Amygdala (tissue), 56 donors: ENCODE data around the gene BTBD6.

Experiments
- DNase-seq, 56 donors: peaks; one replicate each; lab custom pipeline; 2025; lab: John Stamatoyannopoulos, UW

The BTBD6 gene

DNA sequence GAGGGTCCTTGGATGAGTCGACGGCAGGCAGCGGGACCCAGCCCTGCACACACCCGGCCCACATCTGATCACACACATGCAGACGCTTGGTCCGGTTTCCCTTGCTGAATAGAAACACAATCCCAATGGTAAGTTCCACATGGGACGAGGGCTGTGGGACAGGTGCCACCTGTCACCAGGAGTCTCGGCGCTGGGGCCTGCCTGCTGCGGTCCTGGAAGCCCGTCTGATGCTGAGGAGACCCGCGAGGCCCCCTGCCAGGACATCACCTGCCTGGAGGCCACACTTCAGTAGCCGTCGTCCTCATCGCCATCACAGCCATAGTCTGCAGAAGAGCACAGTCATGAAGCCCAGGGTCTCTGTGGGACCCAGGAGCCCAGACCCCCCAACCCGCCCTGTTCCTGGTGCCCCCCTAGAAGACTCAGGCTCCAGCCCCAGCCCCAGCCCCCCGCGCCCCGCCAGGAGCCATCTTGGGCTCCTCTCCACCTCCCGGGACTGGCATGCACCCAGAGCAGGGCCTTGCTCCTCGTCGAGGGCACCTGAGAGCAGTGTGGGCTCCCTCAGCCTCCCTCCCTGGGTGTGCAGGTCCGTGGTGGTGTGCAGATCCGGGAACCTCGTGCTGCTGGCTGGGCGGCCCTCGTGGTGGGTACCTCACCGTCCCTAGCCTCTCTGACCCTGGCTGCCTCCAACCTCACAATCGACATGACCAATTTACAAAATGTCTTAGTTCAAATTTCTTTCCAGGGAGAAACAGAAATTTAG is 37.9 kb upstream of the BTBD6 start:
- DNase-seq: no peak

DNA sequence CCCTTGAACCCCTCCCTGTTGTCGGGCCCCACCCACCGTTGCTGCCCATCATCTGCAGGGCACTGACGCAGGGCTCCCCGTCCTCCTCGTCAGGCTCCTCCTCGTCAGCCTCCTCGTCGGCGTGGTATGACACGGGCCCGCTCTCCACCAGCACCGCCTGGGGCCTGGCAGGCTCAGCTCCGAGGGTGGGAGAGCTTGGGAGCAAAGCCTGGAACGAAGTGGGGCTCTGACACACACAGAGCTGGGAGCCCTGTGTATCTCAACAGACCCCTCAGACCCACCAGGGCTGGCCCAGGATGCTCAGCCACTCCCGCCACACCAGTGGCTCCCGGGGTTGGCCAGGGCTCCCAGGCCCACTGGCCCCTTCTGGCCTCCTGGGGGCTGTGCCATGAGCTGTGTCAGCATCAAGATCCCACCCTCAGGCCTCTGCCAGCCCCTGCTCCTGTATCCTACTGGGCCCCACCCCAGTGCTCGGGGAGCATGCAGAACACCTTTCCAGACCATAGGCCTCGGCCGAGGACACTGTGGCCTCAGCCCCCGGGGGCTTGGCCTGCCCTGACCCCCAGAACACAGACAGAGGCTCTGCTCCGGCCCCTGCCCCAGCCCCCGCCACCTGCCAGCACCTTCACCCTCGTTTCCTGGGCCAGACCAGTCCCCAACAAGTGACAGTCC is 37.1 kb upstream of the BTBD6 start:
- no peak for DNase-seq

GRCh38 chr14:105211758-105212089 is 36.6 kb upstream of the BTBD6 start:
- DNase-seq: no peak

DNA sequence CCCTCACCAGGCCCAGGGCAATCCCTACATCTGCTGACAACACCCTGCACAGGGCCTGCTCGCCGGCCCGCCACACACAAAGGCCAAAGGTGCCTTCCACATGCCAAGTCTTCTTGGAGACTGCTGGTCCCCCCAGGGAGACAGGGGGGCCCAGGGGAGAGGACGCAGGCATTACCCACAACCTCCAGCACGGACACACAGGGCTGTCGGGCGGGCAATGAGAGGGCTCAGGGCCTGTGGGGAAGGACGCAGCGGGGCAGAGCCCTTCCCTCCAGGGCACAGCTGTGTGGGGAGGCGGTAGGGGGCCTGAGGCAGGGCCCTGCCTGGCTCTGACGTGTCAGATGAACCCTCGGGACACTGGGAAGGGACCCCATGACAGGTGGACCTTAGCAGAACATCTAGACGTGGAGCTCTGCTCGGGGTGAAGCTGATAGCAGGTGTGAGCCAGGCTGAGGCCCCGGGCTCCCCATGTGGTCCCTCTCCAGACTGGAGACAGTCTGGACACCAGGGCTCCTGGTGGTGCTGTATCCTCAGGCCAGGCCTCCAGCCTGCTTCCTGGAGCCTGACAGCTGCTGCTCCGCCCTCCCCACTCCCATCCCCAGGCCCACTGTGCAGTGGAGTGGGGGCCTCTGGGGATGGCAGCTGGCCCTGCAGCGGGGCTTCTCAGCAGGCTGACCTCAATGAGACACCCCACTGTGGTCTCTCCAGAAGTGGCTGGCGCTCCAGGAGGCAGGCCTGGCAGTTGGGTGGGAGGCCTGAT is 35.6 kb upstream of the BTBD6 start:
- DNase-seq: no peak

DNA sequence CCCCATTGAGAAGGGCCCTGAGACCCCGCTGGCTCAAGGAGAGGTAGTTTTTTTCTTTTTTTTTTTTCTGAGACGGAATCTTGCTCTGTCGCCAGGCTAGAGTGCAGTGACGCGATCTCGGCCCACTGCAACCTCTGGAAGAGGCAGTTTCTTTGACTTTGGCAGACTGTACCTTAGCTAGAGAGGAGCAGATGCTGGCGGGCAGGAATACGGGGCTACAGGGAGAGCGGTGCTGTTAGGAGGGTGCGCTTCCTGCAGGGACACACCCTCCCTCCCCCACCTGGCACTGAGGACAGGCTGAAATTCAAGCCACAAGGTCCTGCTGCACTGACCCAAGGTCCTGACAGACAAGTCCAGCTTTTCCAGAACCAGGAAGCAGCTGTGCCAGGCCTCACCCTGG is 35.0 kb upstream of the BTBD6 start:
- no peak for DNase-seq

DNA sequence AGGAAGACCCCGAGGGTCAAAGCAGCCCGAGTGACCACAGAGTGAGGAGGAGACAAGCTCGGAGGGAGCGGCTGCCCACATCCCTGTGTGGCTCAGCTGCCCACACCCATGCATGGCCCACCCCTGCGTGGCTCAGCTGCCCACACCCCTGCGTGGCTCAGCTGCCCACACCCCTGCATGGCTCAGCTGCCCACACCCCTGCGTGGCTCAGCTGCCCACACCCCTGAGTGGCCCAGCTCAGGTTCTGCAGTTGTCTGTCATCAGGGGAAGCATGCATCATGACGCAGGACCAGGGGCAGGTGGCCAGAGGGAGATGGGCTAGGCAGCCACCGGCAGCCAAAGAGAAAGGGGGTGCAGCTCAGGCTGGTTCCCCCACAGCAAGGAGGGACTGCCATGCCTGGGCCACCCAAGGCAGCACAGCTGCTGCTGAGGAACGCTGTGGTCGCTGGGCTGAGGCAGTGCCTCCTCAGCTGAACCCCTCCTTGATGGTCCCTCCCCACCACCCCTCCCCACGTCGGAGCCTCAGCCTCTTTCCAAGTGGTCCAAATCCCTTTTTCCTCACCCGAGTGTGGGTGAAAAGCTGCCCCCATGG is 33.9 kb upstream of the BTBD6 start:
- DNase-seq: no peak

DNA sequence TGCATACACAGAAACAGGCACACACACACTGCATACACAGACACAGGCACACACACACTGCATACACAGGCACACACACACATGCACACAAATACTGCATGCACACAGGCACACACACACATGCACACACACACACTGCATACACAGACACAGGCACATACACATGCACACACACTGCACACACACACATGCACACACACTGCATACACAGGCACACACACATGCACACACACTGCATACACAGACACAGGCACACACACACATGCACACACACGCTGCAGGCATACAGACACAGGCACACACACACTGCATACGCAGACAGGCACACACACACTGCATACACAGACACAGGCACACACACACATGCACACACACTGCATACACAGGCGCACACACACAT is 32.7 kb upstream of the BTBD6 start:
- DNase-seq: no peak

DNA sequence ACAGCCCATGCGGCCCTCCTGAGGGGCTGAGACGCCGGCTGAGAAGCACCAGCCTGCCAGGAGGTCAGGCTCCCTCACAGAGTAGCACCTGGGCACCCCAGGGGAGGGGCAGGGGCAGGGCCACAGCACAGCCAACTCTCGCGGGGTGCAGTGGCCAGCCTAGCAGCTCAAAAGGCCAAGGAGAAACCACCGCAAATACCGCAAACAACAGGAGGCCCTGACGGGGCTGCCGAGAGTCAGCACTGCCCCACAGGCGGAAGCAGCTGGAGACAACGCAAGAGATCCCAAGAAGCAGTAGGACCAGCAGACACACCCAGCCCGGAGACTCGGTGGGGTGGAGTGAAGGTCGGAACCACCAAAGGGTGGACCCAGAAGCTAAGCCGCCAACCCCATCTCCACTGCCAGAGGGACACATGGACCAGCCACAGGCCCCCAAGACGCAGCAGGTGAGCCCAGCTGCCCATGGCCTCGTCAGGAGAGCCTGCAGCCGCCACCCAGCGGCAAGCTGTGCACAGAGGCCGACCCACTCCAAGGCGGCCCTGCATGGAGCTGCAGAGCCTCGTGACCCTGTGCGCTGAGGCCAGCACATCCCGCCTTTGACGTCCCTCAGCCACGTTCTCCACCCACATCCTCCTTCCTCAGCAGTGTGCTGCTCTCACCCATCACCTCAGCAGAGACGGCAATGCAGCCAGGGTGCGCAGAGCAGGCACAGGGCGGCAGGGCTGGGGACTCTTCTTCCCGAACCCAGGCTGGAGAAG is 31.7 kb upstream of the BTBD6 start:
- no peak for DNase-seq

- no peak for DNase-seq
Observed at GRCh38 chr14:105217774-105218173, 30.6 kb upstream of the BTBD6 start.

- DNase-seq: no peak
Observed at GRCh38 chr14:105218611-105219010, 29.7 kb upstream of the BTBD6 start.

- no peak for DNase-seq
Observed at GRCh38 chr14:105219043-105219612, 29.2 kb upstream of the BTBD6 start.

GRCh38 chr14:105219753-105220152 is 28.6 kb upstream of the BTBD6 start:
- DNase-seq: no peak

DNA sequence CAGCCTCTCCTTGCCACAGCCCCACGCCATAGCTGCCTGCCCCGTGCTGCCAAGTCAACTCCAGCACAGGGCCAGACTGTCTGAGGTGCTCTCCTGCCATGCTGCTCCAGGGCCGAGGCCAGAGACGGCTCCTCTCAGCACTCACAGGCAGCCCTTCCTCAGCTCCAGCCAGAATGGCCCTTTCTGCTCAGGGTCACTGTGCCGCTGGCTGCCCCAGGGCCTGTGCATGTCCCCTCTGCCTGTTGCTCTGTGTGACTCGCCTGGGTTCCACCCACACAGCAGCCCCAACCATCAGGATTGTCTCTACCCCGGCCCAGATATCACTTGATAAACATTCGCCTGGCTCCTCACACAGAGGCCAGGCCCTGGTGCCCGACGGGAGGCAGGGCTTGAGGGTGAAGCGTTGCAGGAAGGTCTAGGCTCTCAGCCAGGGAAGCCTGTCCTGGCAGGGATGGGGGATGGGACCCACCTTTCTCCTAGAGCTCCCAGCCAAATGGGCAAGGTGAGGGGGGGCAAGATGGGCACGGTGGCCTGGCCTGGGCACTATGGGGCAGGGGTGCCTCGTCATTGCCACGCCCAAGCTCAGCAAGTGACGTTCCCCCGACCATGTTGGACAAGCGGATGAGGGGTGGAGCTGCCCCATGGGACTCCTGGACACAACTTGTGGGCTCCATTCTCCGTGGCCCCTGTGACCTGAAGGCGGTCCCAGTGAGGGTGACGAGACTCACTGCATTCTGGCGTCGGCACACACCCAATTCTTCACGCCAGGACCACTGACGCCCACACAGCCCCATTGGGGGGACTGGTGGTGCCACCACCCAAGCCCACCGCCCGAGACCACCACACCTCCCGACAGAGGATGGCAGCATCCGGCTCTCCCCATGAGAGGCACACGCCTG is 27.4 kb upstream of the BTBD6 start:
- no peak for DNase-seq

- no peak for DNase-seq
Observed at GRCh38 chr14:105221598-105222178, 26.6 kb upstream of the BTBD6 start.

DNA sequence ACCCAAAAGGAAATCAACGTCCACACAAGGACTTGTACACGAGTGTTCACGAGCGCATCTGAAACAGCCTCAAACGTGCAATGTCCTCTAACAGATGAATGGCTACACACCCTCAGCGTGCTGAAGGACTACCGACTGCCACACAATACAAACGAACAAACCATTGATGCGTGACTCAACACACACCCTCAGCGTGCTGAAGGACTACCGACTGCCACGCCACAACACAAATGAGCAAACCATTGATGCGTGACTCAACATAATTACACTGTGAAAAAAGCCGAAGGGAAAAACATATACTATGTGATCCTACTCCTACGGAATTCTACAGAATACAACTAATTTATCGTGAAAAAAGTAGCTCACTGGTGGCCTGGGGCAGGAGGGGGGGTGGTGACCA is 25.1 kb upstream of the BTBD6 start:
- no peak for DNase-seq

DNA sequence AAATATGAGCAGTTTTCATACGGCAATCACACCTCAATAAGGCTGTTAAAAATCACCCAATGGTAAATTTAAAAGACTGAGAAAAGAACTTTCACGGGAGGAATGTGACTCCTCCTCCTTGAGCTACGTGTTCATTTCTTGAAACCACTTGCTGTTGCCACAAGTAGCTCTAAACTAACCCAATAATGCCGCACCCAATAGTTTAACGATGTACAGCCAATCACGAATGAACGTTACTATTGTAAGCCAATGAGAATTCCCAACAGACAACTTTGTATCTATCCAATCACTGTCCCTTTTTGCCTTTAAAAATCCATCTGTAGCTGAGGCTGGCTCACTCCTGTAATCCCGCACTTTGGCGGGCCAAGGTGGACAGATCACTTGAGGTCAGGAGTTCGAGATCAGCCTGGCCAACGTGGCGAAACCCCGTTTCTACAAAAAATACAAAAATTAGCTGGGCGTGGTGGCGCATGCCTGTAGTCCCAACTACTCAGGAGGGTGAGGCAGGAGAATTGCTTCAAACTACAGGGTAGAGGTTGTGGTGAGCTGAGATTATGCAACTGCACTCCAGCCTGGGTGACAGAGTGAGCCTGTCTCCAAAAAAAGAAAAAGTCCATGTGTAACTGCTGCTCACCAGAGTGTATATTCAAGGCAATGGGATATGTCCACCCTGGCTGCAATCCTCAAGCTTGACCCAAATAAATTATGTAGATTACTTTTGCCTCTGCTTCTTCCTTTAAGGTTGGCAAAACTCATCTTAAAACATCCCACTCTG is 24.4 kb upstream of the BTBD6 start:
- DNase-seq: no peak

DNA sequence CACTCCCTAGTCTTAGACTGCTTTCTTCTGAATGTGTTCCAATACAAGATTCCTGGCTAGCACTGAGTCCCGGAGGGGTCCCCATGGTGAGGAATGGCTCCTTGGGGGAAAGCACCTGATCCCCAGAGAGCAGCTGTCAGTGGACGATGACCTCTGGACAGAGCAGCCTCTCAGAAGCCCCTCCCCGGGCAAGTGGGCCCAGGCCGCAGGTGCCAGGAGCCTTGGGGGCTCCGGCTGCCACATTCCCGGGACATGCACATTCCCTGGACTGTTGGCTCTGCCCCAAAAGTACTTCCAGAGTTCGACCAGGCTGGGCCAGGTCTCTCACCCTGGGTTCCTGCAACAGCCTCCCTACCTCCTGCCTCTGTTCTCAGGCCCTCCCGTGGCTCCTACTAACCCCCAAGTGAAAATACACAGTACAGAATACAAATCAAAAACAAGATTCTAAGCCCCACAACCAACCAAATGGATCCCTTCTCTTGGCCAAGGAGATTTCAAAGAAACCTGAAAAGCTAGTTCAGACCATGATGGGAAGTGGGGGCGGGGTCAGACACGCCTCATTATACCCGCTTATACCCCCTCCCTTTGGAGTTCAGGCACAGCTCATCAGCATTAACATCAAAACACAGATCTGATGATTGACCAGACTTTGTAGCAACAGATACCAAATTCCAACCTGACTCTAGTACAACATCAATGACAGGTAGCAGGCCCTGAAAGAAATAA is 23.3 kb upstream of the BTBD6 start:
- DNase-seq: no peak
